NCI-H1092 (cell line): ENCODE results near the gene MAGI2.
"Not testable (repeated sequence)": the region's sequence is repeated elsewhere in the genome, so short reads cannot be mapped to it uniquely, and the experiment has no call there.

Source experiments
- DNase-seq: peaks from one replicate; lab custom pipeline; 2025; lab: John Stamatoyannopoulos, UW

The MAGI2 gene

DNA sequence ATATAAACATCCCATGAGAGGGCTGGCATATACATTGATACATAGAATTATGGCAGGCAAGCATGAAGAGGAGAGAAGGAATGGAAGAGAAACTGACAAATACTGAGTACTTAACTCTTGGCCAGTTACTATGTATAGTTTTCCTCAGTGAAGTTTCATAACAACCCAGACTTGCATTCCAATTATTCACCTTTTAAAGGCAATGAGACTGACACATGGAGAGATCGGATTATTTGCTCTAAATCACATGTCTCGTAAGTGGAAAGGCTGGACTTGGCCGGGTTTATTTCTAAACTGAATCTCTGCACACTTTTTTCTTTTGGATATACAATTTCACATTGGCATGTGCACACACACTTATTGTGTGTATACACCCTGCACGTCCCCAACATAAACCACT is 1106.6 kb downstream of the MAGI2 start:
- no peak for DNase-seq

DNA sequence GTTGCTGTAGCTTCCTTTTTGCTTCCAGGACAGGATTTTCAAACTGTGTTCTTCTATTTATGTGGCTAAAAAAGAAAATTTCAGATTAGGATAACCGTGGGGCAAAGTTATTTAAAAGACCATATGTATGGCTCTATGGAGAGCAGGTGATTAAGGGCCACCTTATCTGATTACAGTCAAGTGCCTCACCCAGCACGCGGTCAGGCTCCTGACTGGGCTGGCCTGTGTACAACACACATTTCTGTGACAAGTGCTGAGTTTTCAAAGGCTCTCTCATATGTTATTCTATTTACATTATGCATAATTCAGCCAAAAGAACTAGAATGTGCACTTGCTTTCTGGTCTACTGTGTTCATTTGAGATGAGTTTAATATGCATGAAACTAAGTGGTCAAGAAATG is 1107.5 kb downstream of the MAGI2 start:
- DNase-seq: no peak

- no peak for DNase-seq
These were observed 1108.1 kb downstream of the MAGI2 start for GRCh38 chr7:78345293-78345911.

GRCh38 chr7:78334426-78334825 is 1119.0 kb downstream of the MAGI2 start:
- no peak for DNase-seq

DNA sequence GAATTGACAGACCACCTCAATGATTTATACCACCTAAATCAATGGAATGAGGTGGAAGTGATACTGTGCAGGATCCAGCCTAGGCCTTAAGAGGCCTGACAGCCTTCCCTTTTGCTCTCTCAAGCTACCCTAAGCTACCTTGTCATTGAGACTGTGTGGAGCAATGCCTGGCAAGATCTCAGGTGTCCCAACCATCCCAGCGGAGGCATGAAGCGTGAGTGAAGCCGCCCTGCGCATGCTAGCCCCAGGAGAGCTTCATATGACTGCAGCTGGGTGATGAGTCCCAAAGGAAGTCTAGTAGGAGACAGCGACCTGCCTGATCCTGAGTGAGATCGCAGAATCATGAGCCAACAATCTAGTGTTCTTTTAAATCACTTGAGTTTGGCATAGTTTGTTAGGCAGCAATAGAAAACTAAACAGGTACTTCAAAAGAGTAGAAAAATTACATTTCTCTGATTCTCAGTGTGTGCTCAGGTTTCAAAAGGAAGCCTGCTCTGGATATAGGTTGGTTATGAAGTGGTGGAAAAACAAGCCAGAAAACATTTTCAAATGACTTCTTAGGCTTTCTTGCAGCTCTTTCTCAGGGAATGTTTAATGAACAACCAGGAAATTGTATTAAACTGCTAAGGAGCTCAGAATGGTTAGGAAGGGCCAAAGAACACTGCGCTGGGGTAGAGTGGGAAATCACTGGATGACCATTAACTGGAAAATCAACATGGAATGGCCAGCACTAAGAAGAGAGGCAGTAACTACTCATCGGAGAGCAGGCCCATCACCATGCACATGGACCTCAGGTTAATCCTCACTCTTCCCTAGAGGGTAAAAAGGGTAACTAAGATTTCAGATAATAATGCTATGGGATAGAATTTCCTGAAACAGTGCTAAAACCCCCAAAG is 1119.7 kb downstream of the MAGI2 start:
- DNase-seq: no peak

DNA sequence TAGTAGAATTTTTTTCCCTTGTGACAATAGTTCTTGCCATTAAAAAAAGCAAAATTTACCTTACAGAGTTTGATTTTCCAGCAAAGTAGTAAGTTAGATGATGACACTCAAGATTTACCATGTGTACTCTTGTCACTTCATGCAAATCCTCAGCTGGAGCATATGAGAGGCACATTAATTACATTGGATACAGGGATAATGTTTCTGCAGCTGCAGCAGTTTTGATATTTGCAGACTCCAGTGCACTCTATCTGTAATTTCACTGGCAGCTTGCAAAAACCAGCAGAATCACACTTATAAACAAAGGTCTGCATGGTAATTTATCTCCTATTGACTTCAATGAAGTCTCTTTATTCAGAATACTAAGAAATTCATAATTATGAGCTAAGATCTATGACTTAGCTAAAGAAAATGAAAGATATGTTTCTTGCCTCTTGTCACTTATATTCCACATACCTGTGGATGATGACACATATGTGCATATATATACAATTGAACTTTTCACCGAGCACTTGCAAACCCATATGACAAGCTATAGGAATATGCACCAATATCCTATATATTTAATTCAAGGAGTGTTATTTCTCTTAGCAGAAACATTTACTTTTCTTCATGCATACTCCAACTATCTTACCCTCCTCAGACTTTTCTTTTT is 1124.3 kb downstream of the MAGI2 start:
- no peak for DNase-seq

DNA sequence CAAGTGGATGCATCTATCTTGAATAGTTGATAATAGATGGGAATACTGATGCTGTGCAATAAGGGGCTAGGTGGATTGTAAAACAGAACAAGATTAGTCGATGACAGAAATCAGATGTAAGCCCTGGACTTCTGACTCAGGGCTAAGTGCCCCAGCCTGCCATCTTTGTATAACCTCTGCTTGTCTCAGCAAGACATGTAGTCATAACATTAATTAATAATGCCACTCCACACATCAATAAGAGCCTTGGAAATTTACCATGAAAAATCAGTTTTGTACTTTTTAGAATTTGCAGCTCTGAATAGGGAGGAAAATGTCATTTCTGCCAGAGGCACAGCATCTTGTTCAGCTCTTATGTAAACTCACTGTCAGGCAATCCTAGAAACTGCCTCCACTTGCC is 1125.7 kb downstream of the MAGI2 start:
- no peak for DNase-seq

DNA sequence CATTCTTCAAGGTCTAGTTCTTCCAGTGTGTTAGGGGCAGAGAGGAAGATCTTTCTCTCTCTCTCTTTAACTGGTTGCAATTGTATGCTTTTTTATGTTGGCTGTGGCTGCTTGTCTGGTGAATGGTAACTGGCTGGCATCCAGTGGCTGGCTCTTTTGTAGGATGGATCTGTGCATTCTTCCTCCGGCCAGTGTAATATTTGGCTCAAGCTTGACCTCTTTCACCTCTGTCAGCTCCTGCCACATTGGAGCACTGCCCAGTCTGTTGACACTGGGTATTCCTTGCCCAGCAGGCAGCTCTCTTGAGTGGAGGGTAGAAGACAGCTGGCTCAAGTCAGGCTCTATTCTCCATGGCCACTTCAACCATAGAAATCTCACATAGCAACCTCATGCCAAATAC is 1126.6 kb downstream of the MAGI2 start:
- DNase-seq: peak; percentile 75

DNA sequence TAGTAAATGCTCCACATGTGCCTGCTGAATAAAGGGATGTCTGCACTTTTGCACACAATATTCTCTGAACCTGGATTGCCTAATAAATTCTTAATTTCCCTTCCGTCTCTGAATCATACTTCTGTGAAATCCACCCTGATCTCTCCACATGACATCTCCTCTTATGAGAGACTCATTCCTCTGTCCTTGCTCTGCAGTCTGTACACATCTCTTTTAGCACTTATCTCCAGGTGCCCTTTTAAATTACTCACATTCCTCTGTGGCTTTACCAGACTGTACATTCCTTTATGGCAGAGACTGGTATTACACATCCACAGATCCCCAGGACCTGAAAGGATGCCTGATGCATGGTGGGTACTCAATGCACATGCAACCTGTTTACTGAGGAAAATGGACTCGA is 1127.3 kb downstream of the MAGI2 start:
- DNase-seq: no peak

GRCh38 chr7:78323118-78323517 is 1130.3 kb downstream of the MAGI2 start:
- DNase-seq: no peak

DNA sequence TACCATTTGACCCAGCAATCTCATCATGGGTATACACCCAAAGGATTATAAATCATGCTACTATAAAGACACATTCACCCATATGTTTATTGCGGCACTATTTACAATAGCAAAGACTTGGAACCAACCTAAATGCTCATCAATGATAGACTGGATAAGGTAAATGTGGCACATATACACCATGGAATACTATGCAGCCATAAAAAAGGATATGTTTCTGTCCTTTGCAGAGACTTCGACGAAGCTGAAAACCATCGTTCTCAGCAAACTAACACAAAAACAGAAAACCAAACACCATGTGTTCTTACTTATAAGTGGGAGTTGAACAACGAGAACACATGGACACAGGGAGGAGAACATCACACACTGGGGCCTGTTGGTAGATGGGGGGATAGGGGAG is 1131.2 kb downstream of the MAGI2 start:
- not testable (repeated sequence) for DNase-seq

DNA sequence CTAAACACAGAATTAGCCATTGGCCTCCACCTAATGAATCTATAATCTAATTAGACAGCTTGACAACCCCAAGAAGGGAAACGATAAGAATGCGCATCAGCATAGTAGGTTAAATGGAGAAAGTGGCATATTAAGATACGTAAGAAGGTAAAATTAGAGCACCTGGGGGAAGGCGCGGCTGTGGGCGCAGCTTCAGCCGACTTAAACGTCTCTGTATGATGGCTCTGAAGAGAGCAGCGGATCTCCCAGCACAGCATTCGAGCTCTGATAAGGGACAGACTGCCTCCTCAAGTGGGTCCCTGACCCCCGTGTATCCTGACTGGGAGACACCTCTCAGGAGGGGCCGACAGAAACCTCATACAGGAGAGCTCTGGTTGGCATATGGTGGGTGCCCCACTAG is 1136.1 kb downstream of the MAGI2 start:
- no peak for DNase-seq

- DNase-seq: no peak
These were observed 1137.4 kb downstream of the MAGI2 start for GRCh38 chr7:78316110-78316509.

DNA sequence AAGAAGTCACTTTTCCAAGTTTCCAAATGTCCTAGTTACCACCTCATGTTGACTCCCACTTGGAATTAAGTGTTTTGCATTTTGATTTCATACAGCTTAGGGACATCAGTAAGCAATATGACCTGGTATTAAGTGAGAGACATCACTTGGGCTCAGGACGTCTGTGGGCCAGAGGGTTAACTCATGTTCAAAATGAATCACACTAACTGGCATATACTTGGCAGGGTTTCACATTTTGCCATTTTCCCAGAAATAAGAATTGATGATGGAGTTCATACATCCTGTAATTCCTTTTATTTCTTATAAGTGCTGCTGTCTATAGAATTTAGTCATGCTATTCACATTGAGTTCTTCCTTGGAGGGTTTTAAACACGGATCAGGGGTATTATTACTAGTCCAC is 1138.3 kb downstream of the MAGI2 start:
- no peak for DNase-seq

- DNase-seq: no peak
These were observed 1142.3 kb downstream of the MAGI2 start for GRCh38 chr7:78311181-78311580.

DNA sequence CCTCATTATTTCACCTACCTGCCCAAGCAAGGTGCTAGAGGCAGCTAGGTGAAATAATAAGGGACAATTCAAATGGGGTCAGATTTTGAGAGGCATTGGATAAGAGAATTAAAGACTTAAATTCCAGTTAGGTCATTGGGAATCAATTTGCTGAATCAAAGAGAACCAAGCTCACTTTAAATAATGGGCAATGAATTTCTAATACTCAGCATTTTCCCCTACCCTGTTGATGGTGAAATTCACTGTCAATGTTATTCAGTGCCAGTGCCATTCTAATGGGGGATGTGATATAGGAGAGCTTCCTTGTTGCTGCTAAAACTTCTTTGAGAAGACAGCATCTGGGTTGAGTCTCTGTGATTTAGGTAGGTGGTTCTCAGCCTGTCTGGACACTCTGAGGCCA is 1145.6 kb downstream of the MAGI2 start:
- DNase-seq: no peak

DNA sequence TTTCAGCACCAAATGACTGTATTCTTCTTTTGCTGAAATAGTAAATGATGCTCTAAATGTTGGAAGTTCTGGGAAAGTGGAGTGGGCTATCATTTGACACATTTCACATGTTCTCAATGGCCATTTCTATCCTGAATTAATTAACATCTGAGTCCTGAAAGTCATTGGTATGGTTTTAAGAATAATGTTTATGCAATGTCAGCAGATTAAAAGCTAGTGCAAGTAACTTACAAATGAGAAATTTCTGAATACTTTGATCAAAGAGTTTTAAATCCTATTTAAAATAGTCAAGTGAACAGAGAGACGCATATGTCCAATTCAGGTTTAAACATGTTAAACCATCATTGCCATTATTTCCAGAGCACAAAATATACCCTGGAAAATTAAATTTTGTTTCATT is 1146.8 kb downstream of the MAGI2 start:
- no peak for DNase-seq

- no peak for DNase-seq
These were observed 1152.1 kb downstream of the MAGI2 start for GRCh38 chr7:78301407-78301806.

DNA sequence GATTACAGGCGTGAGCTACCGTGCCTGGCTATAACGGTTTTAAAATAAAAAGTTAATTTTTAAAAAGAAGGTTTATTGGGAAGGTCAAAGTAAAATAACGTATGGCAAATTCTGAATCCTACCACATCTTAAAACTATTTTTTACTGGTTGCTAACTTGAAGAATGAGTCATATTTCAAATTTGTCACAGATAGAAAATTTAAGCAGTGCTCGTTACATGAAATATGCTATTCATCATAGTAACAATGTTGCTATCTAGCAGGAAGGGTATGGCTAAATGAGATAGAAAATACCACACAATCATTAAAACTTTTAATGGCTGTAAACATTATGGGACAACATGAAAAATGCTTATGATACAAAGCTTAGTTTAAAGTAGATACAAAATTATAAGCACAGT is 1154.4 kb downstream of the MAGI2 start:
- no peak for DNase-seq

GRCh38 chr7:78296644-78297371 is 1156.7 kb downstream of the MAGI2 start:
- DNase-seq: no peak

DNA sequence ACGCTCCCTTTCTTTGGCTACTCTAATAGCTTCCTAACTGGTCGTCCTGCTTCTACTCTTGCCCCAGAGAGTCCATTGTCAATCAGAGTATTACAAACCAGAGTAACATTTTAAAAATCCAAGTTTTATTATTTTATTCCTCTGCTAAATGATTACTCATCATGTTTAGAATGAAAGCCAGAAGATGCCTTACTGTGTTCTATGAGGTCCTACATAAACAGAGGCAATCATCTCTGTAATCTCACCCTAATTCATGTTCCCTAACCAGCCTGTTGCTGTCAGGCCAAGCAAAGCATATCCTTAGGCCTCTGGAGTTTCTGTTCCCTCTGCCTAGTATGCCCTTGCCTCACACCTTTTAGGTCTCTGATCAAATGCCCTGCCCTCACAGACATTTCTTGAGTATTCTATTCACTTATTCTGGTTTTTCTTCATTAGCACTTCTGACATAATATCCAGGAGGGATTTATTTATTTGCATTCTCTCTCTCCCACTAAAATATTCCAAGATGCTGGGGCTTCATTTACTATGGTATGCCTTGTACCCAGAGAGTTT is 1157.3 kb downstream of the MAGI2 start:
- DNase-seq: no peak

DNA sequence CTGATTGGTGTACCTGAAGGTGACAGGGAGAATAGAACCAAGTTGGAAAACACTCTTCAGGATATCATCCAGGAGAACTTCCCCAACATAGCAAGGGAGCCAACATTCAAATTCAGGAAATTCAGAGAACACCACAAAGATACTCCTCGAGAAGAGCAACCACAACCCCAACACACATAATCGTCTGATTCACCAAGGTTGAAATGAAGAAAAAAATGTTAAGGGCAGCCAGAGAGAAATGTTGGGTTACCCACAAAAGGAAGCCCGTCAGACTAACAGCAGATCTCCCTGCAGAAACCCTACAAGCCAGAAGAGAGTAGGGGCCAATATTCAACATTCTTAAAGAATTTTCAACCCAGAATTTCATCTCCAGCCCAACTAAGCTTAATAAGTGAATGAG is 1164.0 kb downstream of the MAGI2 start:
- not testable (repeated sequence) for DNase-seq
